ENCODE data around the gene GRAP. TPM values are rescaled to one million over a fixed set of nuclear protein-coding genes. Genes with fewer than 3 reads are reported as not detected.

The GRAP gene
- total RNA-seq, 5 donors from 2014 or later (not counting 1 experiment from before 2014, with no cell fraction given) = 26.5 to 95.2 (median 74.0) TPM

DNA sequence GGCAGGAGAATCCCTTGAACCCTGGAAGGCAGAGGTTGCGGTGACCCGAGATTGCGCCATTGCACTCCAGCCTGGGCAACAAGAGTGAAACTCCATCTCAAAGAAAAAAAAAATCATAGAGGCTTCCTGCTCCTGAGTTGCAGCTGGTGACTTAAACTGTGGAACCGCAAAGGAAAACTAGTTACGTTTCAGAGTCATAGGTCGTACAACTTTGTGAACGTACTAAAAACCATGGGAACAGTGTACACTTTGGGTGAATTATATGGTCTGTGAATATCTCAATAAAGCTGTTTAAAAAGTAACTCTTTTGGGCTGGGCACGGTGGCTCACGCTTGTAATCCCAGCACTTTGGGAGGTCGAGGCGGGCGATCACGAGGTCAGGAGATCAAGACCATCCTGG, 71.2 kb downstream of the GRAP start:
- Mint-ChIP-seq H3K27ac (no peak overlapping the region), H3K4me3 (no peak overlapping the region), H3K9me3 (no peaks in the 10 kb centered on the region), H3K36me3 (peaks cover 4% of the 10 kb centered on the region), H3K27me3 (no peaks in the 10 kb centered on the region), H3K4me1 (no peaks in the 10 kb centered on the region)
- ChIA-PET POLR2A (interaction anchor here in 1 of 2 donors (0.5 kb wide), 1 partner anchor 880 kb away, joined by 11 read pairs; no protein-coding TSS in a partner anchor), CTCF (no interaction called here)
- Histone ChIP-seq H3K4me3 (ENCODE audit: control insufficient read depth in 1 of 2, extremely low read depth in 1 of 2, low read length in 1 of 2) (no peak overlapping the region), H3K27me3 (replicated peaks in 1 of 2; ENCODE audit: control insufficient read depth in 2 of 2, extremely low read depth in 1 of 2, insufficient read depth in 2 of 2, low read length in 1 of 2) (no peaks in the 10 kb centered on the region), H3K27ac (ENCODE audit: low read length) (no peak overlapping the region), H3K36me3 (ENCODE audit: control insufficient read depth in 2 of 2, extremely low read depth in 1 of 2, insufficient read depth in 1 of 2, low read length in 1 of 2) (peaks cover 10 to 30% of the 10 kb centered on the region in 2 donors), H3K9me3 (no peaks in the 10 kb centered on the region), H3K4me1 (ENCODE audit: control insufficient read depth in 1 of 2, extremely low read depth in 1 of 2, insufficient read depth in 2 of 2, low read length in 2 of 2) (no peaks in the 10 kb centered on the region)
- no peak for DNase-seq
- WGBS (ENCODE audit: insufficient coverage) = 94% methylated on average over 7 of the region's 13 CpGs
- no peak for ATAC-seq (replicated peaks in 1 of 4)

DNA sequence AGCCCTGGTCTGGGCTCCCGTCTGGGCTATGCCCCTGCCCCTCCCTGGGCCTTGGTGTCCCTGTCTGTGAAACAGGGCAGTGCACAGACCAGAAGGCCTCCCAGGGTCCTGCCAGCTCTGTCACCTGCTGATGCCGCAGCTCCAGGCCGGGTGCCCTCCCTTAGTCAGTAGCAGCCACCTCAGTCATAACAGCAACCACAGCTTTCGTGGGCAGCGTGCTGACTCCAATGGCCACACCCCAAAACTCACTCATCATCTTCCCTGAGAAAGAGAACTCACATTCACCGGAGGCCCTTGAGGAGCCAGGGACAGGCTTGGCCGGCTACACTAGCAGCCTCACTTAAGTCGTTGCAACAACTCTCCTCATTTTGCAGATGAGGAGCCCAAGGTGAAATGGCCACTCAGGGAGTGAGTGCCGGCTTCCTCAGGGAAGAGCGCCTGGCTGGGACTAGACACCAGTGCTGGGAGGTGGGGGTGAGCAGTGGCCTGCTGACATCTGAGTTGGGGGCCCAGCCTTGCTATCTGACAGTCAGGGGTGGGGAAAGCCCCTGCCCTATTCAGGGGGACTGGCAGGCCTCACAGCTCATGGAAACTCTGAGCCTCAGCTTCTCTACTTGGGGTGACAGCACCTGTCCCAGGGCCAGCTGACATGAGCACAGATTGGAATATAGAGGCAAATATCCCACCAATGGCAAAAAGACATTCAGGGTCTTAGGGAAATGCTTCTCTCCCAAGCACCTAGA, 72.2 kb downstream of the GRAP start:
- ChIA-PET POLR2A (no interaction called here), CTCF (no interaction called here)
- Mint-ChIP-seq H3K4me3 (no peak overlapping the region), H3K27ac (no peak overlapping the region), H3K9me3 (no peaks in the 10 kb centered on the region), H3K4me1 (peaks cover 0 to 7% (median 6%) of the 10 kb centered on the region in 3 donors), H3K27me3 (no peaks in the 10 kb centered on the region), H3K36me3 (peaks cover 4% of the 10 kb centered on the region)
- H3K36me3 ChIP-seq (ENCODE audit: control insufficient read depth in 2 of 2, extremely low read depth in 1 of 2, insufficient read depth in 1 of 2, low read length in 1 of 2) = peaks cover 10 to 30% of the 10 kb centered on the region in 2 donors
- DNase-seq (no peak), ATAC-seq (replicated peaks in 1 of 4) (no peak)
- H3K9me3 ChIP-seq = no peaks in the 10 kb centered on the region
- H3K27ac ChIP-seq (ENCODE audit: low read length) = no peak overlapping the region
- no peak overlapping the region for H3K4me3 ChIP-seq (ENCODE audit: control insufficient read depth in 1 of 2, extremely low read depth in 1 of 2, low read length in 1 of 2)
- no peaks in the 10 kb centered on the region for H3K27me3 ChIP-seq (replicated peaks in 1 of 2; ENCODE audit: control insufficient read depth in 2 of 2, extremely low read depth in 1 of 2, insufficient read depth in 2 of 2, low read length in 1 of 2)
- H3K4me1 ChIP-seq (ENCODE audit: control insufficient read depth in 1 of 2, extremely low read depth in 1 of 2, insufficient read depth in 2 of 2, low read length in 2 of 2) = peaks cover 0 to 3% of the 10 kb centered on the region in 2 experiments
- WGBS (ENCODE audit: insufficient coverage) = 78% methylated on average over 8 of the region's 10 CpGs

- 100% methylated on average over 6 of the region's 7 CpGs for WGBS (ENCODE audit: insufficient coverage)
- peaks cover 3% of the 10 kb centered on the region for H3K36me3 Mint-ChIP-seq
- no peak overlapping the region for H3K4me3 ChIP-seq (ENCODE audit: control insufficient read depth in 1 of 2, extremely low read depth in 1 of 2, low read length in 1 of 2)
- ChIA-PET POLR2A (no interaction called here), CTCF (no interaction called here)
- peaks cover 0 to 9% (median 7%) of the 10 kb centered on the region in 3 donors for H3K4me1 Mint-ChIP-seq
- DNase-seq (no peak), ATAC-seq (replicated peaks in 1 of 4) (no peak)
- H3K4me1 ChIP-seq (ENCODE audit: control insufficient read depth in 1 of 2, extremely low read depth in 1 of 2, insufficient read depth in 2 of 2, low read length in 2 of 2) = peaks cover 0 to 12% of the 10 kb centered on the region in 2 experiments
- H3K36me3 ChIP-seq (ENCODE audit: control insufficient read depth in 2 of 2, extremely low read depth in 1 of 2, insufficient read depth in 1 of 2, low read length in 1 of 2) = peaks cover 2 to 10% of the 10 kb centered on the region in 2 donors
- H3K4me3 Mint-ChIP-seq = no peak overlapping the region
- no peaks in the 10 kb centered on the region for H3K27me3 ChIP-seq (replicated peaks in 1 of 2; ENCODE audit: control insufficient read depth in 2 of 2, extremely low read depth in 1 of 2, insufficient read depth in 2 of 2, low read length in 1 of 2)
- no peaks in the 10 kb centered on the region for H3K9me3 ChIP-seq
- H3K27me3 Mint-ChIP-seq = no peaks in the 10 kb centered on the region
- H3K9me3 Mint-ChIP-seq = no peaks in the 10 kb centered on the region
- H3K27ac ChIP-seq (ENCODE audit: low read length) = no peak overlapping the region
- H3K27ac Mint-ChIP-seq = no peak overlapping the region
Measured at GRCh38 chr17:18971801-18972200, 75.0 kb downstream of the GRAP start.

Other genes with a start within 250 kb of the GRAP start
- 10 to 100 TPM; 27.4 to 49.6 (median 39.6) TPM for gene PRPSAP2, start 188.8 kb downstream of the GRAP start, total RNA-seq
- gene SLC5A10, start 94.8 kb downstream of the GRAP start, total RNA-seq = under 1 TPM in 1 of 5 donors, not detected in 4; 0.09 TPM
- gene FAM83G, start 42.2 kb downstream of the GRAP start, total RNA-seq = 10 to 100 TPM in 3 of 5 donors, 1 to 10 TPM in 2; 4.9 to 23.3 (median 20.8) TPM
- gene GRAPL, start 80.6 kb upstream of the GRAP start, total RNA-seq = 100 to 1,000 TPM in 1 of 5 donors, 10 to 100 TPM in 4; 28.0 to 106 (median 85.5) TPM
- 1 to 10 TPM; 5.5 to 9.8 (median 8.4) TPM for gene EPN2, start 190.4 kb upstream of the GRAP start, total RNA-seq

All from T-cell (primary cell).